PC-9 (cell line): ENCODE data around the gene DUS2. TPM values are rescaled to one million over a fixed set of nuclear protein-coding genes. Genes with fewer than 3 reads are reported as not detected.
A peak's percentile ranks its signal among the peaks of the same experiment; 100 is the strongest.
"Not testable (repeated sequence)": the region's sequence is repeated elsewhere in the genome, so short reads cannot be mapped to it uniquely, and the experiment has no call there.

Source experiments
- BruUV-seq: library from RNA; stranded (reverse); fragments of 400-500 nt; replicated peaks from 2 replicates; lab custom pipeline; 2021; lab: Mats Ljungman, UMichigan
- CTCF ChIA-PET: fragments of 300-600 bp; sonication (Branson Sonifier 250); formaldehyde crosslinking; loops from one replicate; lab custom pipeline; 2022; ENCODE audit warnings: antibody characterized with exemption; lab: Charles Lee
- POLR2A ChIA-PET: fragments of 300-600 bp; sonication (Branson Sonifier 250); formaldehyde crosslinking; loops from one replicate; lab custom pipeline; 2022; ENCODE audit warnings: antibody characterized with exemption; ENCODE audit not compliant: unreplicated experiment; lab: Charles Lee
- DNase-seq, 2 experiments: peaks; one replicate each; pipeline versions ENCODE4 v3.0.0 to v3.0.0-alpha.2; 2015 to 2022; ENCODE audit warnings: mixed read lengths in 1 of 2
- H2AFZ ChIP-seq: fragments of 200-600 bp; sonication (generic); 2 replicates; pipeline ENCODE4 v1.8.1; 2017; ENCODE audit warnings: antibody characterized with exemption
- H3F3A ChIP-seq: fragments of 200-600 bp; sonication (generic); 2 replicates; pipeline ENCODE4 v1.8.1; 2017; ENCODE audit warnings: antibody characterized with exemption, mild to moderate bottlenecking, low read depth; ENCODE audit not compliant: insufficient read depth
- H3K27ac ChIP-seq: fragments of 200-600 bp; sonication (generic); 2 replicates; pipeline ENCODE4 v1.6.1; 2016; ENCODE audit warnings: mixed run types
- H3K27me3 ChIP-seq: fragments of 200-600 bp; sonication (generic); 2 replicates; pipeline ENCODE4 v1.6.1; 2016; ENCODE audit warnings: low read depth, mixed run types; ENCODE audit not compliant: insufficient read depth
- H3K36me3 ChIP-seq: fragments of 200-600 bp; sonication (generic); 2 replicates; pipeline ENCODE4 v1.6.1; 2016; ENCODE audit warnings: low read depth, mixed run types
- H3K4me1 ChIP-seq: fragments of 200-600 bp; sonication (generic); replicated peaks from 2 replicates; pipeline ENCODE4 v1.6.1; 2016; ENCODE audit warnings: mixed run types; ENCODE audit not compliant: insufficient read depth
- H3K4me2 ChIP-seq: fragments of 200-600 bp; sonication (generic); 2 replicates; pipeline ENCODE4 v1.6.1; 2017; ENCODE audit warnings: mixed run types
- H3K4me3 ChIP-seq: fragments of 200-600 bp; sonication (generic); 2 replicates; pipeline ENCODE4 v1.6.1; 2016; ENCODE audit warnings: mixed run types
- H3K79me2 ChIP-seq: fragments of 200-600 bp; sonication (generic); 2 replicates; pipeline ENCODE4 v1.6.1; 2017; ENCODE audit warnings: low read depth, mixed run types
- H3K9me2 ChIP-seq: fragments of 200-600 bp; sonication (generic); 2 replicates; pipeline ENCODE4 v1.8.1; 2017; ENCODE audit warnings: mild to moderate bottlenecking; ENCODE audit not compliant: insufficient read depth
- H3K9me3 ChIP-seq: fragments of 200-600 bp; sonication (generic); 2 replicates; pipeline ENCODE4 v1.8.1; 2016; ENCODE audit warnings: low read depth; ENCODE audit not compliant: insufficient read depth
- H4K20me1 ChIP-seq: fragments of 200-600 bp; sonication (generic); 2 replicates; pipeline ENCODE4 v1.8.1; 2017; ENCODE audit not compliant: insufficient read depth
- EZH2 ChIP-seq: fragments of 200-600 bp; sonication (generic); IDR thresholded peaks from 2 replicates; pipeline ENCODE4 v1.8.0; 2017; ENCODE audit warnings: antibody characterized with exemption, low read depth
- intact Hi-C: fragments of 100-400 bp; cut with micrococcal nuclease; formaldehyde crosslinking; loops from one replicate; pipeline ENCODE4 v1.10.0; 2022; ENCODE audit not compliant: unreplicated experiment
- total RNA-seq: library from RNA; stranded (reverse); gene quantifications from 2 replicates; pipeline ENCODE4 v1.2.3, GENCODE V29; 2021
- TF ChIP-seq, protein P1 (sequence below): fragments of 200-600 bp; sonication (generic); conservative IDR thresholded peaks from 2 replicates; pipeline ENCODE4 v1.6.1; 2017; ENCODE audit warnings: mixed run types, antibody characterized with exemption, mild to moderate bottlenecking, moderate library complexity

Gene DUS2
- total RNA-seq, 1 experiment from 2014 or later: 29.7 TPM

DNA sequence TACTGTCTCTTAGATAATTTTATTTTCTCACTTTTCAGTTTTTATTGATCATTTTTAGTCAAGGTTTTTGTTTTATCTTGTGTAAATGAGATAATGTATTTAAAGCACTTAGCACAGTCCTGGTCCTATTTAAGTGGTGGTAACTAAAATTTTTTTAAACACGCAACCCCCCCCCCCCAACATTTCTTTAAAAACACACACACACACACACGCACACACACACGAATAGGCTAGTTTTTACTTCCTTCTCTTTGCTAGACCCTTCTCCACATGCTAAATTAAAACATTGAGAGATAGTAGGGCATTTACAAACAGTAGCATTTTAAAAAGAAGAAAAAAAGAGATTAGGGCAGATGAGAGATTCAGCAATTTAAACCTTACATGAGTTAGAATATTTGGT, 67.0 kb downstream of the DUS2 start:
- no peak overlapping the region for H3K4me2 ChIP-seq
- TF ChIP-seq EZH2: no peak
- TF ChIP-seq, protein P1, sequence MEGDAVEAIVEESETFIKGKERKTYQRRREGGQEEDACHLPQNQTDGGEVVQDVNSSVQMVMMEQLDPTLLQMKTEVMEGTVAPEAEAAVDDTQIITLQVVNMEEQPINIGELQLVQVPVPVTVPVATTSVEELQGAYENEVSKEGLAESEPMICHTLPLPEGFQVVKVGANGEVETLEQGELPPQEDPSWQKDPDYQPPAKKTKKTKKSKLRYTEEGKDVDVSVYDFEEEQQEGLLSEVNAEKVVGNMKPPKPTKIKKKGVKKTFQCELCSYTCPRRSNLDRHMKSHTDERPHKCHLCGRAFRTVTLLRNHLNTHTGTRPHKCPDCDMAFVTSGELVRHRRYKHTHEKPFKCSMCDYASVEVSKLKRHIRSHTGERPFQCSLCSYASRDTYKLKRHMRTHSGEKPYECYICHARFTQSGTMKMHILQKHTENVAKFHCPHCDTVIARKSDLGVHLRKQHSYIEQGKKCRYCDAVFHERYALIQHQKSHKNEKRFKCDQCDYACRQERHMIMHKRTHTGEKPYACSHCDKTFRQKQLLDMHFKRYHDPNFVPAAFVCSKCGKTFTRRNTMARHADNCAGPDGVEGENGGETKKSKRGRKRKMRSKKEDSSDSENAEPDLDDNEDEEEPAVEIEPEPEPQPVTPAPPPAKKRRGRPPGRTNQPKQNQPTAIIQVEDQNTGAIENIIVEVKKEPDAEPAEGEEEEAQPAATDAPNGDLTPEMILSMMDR: no peak
- POLR2A ChIA-PET: no interaction called here

DNA sequence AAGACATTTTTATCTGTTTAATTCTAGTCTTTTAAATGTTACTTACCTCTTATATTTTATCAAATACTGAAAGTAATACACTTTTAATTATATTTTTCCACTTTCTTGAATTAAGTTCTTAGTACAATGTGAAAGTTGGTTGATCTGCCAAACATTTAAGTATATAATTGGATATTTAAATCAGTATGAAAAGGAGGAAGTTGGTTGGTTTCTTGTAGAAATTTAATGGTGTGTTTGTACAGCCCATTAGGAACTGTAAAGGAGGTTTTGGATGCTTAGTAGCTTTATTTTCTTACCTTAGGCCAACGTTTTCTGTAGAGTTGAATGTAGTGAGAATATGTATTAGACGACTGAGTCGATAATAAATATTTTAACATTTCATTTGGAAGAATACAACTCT, 67.4 kb downstream of the DUS2 start:
- H3K4me2 ChIP-seq: no peak overlapping the region
- H3K36me3 ChIP-seq: no peaks in the 10 kb centered on the region
- no peak for DNase-seq
- BruUV-seq: no TSS peak
- H4K20me1 ChIP-seq: peaks cover 2% of the 10 kb centered on the region
- H3K4me1 ChIP-seq: peaks cover 26% of the 10 kb centered on the region
- ChIA-PET CTCF (no interaction called here), POLR2A (no interaction called here)
- H2AFZ ChIP-seq: no peak overlapping the region
- no peak for TF ChIP-seq EZH2
- TF ChIP-seq, protein P1: no peak
- peaks cover 96% of the 10 kb centered on the region for H3K79me2 ChIP-seq
- no peak overlapping the region for H3K4me3 ChIP-seq
- peaks cover 16% of the 10 kb centered on the region; the same call in 1 of the 2 replicates for H3F3A ChIP-seq
- no peaks in the 10 kb centered on the region for H3K27me3 ChIP-seq
- H3K27ac ChIP-seq: no peak overlapping the region
- intact Hi-C loops: loop anchor here (10.0 kb wide), 1 partner anchor 54 kb away; no protein-coding TSS in a partner anchor
- no peaks in the 10 kb centered on the region for H3K9me2 ChIP-seq
- H3K9me3 ChIP-seq: no peaks in the 10 kb centered on the region

More for the DNA sequence above, 67.0 kb downstream of the DUS2 start:
- no peaks in the 10 kb centered on the region for H3K9me2 ChIP-seq
- CTCF ChIA-PET: no interaction called here
- H3K4me3 ChIP-seq: no peak overlapping the region
- peaks cover 2% of the 10 kb centered on the region for H4K20me1 ChIP-seq
- H3K9me3 ChIP-seq: no peaks in the 10 kb centered on the region
- peaks cover 94% of the 10 kb centered on the region for H3K79me2 ChIP-seq
- no TSS peak for BruUV-seq
- H3K4me1 ChIP-seq: peaks cover 26% of the 10 kb centered on the region
- peaks cover 16% of the 10 kb centered on the region; the same call in 1 of the 2 replicates for H3F3A ChIP-seq
- no peak overlapping the region for H3K27ac ChIP-seq
- H2AFZ ChIP-seq: no peak overlapping the region
- no peak for DNase-seq
- intact Hi-C loops: loop anchor here (10.0 kb wide), 1 partner anchor 55 kb away; no protein-coding TSS in a partner anchor
- H3K36me3 ChIP-seq: no peaks in the 10 kb centered on the region
- no peaks in the 10 kb centered on the region for H3K27me3 ChIP-seq

DNA sequence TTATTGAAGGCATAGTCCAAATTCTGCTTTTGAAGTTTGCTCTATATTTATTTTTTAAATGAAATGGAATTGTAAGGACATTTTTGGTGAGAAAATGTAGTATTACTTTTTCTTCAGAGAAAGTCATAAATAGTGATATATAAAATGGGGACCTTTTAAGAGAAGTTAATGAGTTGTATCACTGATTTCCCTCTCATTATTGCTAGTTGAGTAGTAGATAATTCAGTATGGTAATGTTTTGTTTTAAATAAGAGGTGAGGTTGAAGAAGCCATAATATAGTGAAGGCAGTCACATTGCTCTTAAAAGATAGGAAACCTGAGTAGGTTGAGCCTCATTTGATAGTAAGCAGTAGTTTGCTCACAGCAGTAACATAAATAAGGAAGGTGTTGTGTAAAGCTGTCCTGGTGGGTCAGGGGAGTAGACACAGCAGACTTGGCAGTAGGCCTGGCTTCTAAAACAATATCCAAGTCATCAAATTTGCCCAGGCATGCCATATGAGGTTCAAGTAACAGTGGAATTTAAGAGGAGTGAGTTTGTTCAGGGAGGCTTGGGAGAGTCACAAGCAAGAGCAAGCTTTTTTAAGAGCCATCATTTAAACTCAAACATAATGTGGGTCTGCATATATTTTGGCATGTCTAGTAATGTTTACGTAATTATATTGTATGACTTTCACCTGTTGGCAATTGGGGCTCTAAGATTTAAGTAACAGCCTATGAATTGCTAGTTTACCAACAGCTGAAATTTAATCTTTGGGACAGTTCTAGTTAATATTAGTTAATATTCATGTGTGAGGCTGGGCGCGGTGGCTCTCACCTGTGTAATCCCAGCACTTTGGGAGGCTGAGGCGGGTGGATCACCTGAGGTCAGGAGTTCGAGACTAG, 68.5 kb downstream of the DUS2 start:
- no peaks in the 10 kb centered on the region for H3K36me3 ChIP-seq
- ChIA-PET CTCF (interaction anchor here (0.6 kb wide), 1 partner anchor 1116 kb away, joined by 3 read pairs; no protein-coding TSS in a partner anchor), POLR2A (interaction anchor here (0.9 kb wide), 1 partner anchor 173 kb away, joined by 6 read pairs; the partner anchor contains the start of gene SLC7A6)
- no TSS peak for BruUV-seq
- peak in 1 of 2 experiments; percentile 11 for DNase-seq
- no peak overlapping the region for H3K4me2 ChIP-seq
- no peaks in the 10 kb centered on the region for H3K27me3 ChIP-seq
- intact Hi-C loops: loop anchor here (10.0 kb wide), 1 partner anchor 53 kb away; no protein-coding TSS in a partner anchor
- H3K4me3 ChIP-seq: no peak overlapping the region
- H3K27ac ChIP-seq: 0 out of 2 replicates have a peak overlapping the region, but pooled peaks have one; percentile 13
- no peak for TF ChIP-seq EZH2
- TF ChIP-seq, protein P1: no peak
- H4K20me1 ChIP-seq: peaks cover 2% of the 10 kb centered on the region
- H3K4me1 ChIP-seq: peaks cover 26% of the 10 kb centered on the region
- peaks cover 95% of the 10 kb centered on the region for H3K79me2 ChIP-seq
- no peaks in the 10 kb centered on the region for H3K9me3 ChIP-seq
- H3F3A ChIP-seq: peaks cover 8% of the 10 kb centered on the region; the same call in 1 of the 2 replicates
- no peaks in the 10 kb centered on the region for H3K9me2 ChIP-seq
- H2AFZ ChIP-seq: no peak overlapping the region

DNA sequence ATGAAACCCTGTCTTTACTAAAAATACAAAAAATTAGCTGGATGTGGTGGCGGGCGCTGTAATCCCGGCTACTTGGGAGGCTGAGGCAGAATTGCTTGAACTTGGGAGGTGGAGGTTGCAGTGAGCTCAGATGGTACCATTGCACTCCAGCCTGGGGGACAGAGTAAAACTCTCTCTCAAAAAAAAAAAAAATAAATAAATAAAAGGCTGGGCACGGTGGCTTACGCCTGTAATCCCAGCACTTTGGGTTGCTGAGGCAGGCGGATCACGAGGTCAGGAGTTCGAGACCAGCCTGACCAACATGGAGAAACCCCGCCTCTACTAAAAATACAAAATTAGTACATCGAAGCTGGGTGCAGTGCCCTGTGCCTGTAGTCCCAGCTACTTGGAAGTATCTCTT, 69.2 kb downstream of the DUS2 start:
- BruUV-seq, H3K27ac ChIP-seq, H4K20me1 ChIP-seq, H3K9me3 ChIP-seq, H3K9me2 ChIP-seq, DNase-seq, H3K27me3 ChIP-seq, H3K4me3 ChIP-seq, H3K36me3 ChIP-seq, H3K4me2 ChIP-seq, H2AFZ ChIP-seq: not testable (repeated sequence)
- H3K79me2 ChIP-seq: peaks cover 95% of the 10 kb centered on the region
- H3K4me1 ChIP-seq: peaks cover 21% of the 10 kb centered on the region
- CTCF ChIA-PET: interaction anchor here (0.6 kb wide), 1 partner anchor 1116 kb away, joined by 3 read pairs; no protein-coding TSS in a partner anchor
- H3F3A ChIP-seq: peaks cover 11% of the 10 kb centered on the region; the same call in 1 of the 2 replicates
- intact Hi-C loops: loop anchor here (10.0 kb wide), 1 partner anchor 53 kb away; no protein-coding TSS in a partner anchor
- POLR2A ChIA-PET: interaction anchor here (0.9 kb wide), 1 partner anchor 172 kb away, joined by 6 read pairs; the partner anchor contains the start of gene SLC7A6
